C4-2B (cell line): Measurements from ENCODE around the gene PQBP1.

Source experiments
- CTCF ChIP-seq: fragments of 450-650 bp; conservative IDR thresholded peaks from 2 replicates; pipeline ENCODE4 v1.5.1; 2017; ENCODE audit warnings: mild to moderate bottlenecking
- ZFX ChIP-seq: fragments of 450-650 bp; IDR thresholded peaks from 2 replicates; pipeline ENCODE4 v1.6.1; 2017

DNA sequence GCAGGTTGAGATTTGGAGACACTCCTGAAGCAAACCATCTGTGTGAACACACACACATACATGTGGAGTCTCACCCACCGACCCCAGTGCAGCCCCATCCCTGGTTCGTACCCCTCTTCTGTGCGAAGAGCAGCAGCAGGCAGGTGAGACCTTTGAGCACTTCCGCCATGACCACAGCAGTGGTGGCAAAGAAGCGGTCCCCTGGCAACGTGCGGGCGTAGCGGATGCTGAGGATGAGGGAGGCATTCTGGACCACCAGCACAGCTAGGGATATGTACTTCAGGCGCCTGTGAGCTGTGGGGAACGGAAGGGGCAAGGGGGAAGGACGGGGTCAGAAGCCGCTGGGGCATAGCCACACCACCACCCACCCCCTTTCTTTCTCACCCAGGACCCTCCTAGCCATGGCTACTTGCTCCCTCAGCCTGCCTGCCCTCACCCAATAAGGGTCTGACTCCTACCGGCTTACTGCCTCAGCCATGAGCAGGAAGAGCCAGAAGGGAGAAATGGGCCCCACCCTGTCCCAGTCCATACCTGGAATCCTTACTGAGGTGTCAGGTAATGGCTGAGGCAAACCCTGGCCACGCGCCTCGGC is 12.1 kb downstream of the PQBP1 start:
- TF ChIP-seq CTCF = no peak
- no peak for TF ChIP-seq ZFX
